WI38 (cell line): Measurements from ENCODE around the gene RNF34.

Source experiments
- H3K4me3 ChIP-seq: 2 replicates; pipeline ENCODE4 v1.5.1; 2011; ENCODE audit warnings: low read depth, mild to moderate bottlenecking, control low read depth, low read length
- TF ChIP-seq, protein P1 (sequence below): IDR thresholded peaks from 2 replicates; pipeline ENCODE4 v1.5.1; 2012; ENCODE audit warnings: low read depth, mild to moderate bottlenecking, control low read depth, low read length

RNF34 gene, protein sequence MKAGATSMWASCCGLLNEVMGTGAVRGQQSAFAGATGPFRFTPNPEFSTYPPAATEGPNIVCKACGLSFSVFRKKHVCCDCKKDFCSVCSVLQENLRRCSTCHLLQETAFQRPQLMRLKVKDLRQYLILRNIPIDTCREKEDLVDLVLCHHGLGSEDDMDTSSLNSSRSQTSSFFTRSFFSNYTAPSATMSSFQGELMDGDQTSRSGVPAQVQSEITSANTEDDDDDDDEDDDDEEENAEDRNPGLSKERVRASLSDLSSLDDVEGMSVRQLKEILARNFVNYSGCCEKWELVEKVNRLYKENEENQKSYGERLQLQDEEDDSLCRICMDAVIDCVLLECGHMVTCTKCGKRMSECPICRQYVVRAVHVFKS

DNA sequence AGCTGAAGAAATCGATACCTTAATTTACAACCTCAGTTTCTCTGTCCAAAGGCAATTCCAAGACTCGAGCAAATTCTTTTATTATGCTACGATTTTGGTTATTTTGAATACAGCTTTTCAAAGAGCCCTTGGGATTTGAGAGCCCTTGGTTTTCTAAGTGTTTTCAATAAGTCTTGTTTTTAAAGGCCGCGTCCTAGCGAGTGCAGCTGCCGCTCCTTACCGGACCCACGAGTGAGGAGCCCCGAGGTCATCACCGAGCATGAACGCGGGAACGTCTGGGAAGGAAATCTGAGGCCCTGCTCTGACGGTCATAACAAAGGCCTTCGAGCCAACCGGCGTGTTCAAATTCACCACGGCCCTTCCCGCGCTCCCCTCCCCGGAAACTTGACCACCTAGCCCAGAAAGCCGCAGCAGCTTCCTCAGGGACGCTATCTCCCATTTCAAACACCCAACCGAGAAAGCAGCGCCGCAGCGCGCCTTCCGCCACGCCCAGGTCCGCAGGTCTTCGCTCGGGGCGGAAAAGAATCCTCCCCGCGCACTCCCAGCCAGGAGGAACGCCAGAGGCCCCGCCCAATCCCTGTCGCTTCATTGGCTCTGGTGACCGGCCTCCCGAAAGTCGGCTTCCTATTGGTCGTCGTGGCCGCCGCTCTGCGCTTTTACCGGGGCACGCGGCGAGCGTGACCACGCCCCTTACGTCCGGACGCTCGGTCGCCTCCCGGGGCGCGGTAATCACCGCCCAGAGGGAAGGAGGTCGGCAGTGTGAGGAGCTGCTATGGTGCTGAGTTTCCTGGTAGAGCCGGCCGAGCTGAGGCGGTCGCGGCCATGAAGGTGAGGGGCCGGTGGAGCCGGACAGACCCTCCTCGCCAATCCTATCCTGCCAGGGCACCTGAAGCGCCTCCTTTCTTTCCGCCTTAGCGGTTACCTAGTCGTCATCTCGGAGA lies at the start of gene RNF34:
TSS of gene RNF34 (plus strand) at position 728 of the 941 bp plus-strand sequence. CDS start at position 823, 95 bp downstream.
- TF ChIP-seq, protein P1, sequence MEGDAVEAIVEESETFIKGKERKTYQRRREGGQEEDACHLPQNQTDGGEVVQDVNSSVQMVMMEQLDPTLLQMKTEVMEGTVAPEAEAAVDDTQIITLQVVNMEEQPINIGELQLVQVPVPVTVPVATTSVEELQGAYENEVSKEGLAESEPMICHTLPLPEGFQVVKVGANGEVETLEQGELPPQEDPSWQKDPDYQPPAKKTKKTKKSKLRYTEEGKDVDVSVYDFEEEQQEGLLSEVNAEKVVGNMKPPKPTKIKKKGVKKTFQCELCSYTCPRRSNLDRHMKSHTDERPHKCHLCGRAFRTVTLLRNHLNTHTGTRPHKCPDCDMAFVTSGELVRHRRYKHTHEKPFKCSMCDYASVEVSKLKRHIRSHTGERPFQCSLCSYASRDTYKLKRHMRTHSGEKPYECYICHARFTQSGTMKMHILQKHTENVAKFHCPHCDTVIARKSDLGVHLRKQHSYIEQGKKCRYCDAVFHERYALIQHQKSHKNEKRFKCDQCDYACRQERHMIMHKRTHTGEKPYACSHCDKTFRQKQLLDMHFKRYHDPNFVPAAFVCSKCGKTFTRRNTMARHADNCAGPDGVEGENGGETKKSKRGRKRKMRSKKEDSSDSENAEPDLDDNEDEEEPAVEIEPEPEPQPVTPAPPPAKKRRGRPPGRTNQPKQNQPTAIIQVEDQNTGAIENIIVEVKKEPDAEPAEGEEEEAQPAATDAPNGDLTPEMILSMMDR = no peak
- H3K4me3 ChIP-seq = peak within 1 kb of the TSS; percentile 90

DNA sequence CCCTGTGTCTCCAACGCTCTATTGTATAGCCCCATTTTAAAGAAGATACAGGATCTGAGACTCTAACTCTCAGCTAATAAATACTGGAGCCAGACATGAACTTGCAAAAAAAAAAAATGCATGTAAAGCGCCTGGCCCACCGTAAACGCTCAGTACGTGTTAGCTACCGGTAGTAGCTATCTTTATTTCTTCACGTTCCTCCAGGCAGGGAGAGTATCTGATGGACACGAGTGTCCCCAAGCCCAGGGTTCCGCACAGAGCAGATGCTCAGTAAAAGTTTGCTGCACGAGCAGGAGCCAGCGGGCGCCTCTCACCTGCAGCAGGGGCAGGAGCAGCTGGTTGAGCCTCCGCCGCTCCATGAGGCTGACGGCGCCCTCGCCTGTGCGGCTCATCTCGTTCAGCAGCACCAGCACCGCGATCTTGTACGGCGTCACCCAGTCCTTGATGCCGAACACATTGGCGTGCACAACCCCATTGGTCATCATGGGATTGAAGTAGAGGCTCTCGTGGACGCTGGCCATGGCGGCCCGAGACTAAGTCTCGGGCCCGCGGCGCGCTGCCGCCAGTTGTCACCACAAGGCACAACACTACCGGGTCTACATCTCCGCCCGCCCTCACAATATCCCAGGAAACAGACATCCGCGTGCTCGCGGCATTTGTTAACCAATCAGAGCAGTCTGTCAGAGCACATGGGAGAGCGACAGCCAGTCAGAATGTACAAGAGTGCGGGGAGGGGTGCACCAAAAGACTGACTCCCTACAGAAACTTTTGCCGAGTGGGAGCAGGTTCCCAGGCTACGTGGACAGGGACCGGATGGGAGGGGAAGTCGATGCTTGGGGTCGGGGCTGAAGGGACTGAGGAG lies 47.9 kb upstream of the RNF34 start, which contains the start of gene ANAPC5:
TSS of gene ANAPC5 (minus strand) at position 592 of the 862 bp plus-strand sequence. CDS start at position 521, 71 bp downstream.
- TF ChIP-seq, protein P1 = no peak
- peak within 1 kb of the TSS; percentile 96 for H3K4me3 ChIP-seq

DNA sequence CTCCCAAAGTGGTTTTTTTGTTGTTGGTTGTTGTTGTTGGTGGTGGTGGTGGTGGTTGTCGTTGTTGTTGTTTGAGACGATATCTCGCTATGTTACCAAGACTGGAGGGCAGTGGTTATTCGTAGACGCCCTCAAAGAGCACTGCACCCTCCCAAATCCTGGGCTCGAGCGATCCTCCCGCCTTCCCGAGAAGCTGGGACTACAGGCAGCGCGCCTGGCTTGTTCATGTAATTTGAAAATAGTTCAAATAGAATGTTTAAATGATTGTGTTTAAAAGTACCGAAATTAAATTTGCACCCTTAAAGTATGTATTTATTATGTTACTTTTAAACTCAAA lies 47.3 kb upstream of the RNF34 start:
- TF ChIP-seq, protein P1 = no peak
- peak overlapping the region; percentile 96 for H3K4me3 ChIP-seq

DNA sequence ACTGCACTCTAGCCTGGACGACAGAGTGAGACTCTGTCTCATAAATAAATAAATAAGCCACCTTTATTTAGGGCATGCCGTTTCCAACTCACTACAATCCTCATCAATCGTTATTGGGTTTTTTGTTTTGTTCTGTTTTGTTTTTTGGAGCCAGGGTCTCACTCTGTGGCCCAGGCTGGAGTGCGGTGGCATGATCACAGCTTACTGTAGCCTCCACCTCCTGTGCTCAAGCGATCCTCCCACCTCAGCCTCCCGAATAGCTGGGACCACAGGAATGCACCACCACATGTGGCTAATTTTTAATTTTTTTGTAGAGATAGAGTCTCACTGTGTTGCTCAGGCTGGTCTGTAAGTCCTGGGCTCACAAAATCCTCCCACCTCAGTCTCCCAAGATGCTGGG lies 44.1 kb upstream of the RNF34 start:
- no peak overlapping the region for H3K4me3 ChIP-seq
- TF ChIP-seq, protein P1 = no peak

DNA sequence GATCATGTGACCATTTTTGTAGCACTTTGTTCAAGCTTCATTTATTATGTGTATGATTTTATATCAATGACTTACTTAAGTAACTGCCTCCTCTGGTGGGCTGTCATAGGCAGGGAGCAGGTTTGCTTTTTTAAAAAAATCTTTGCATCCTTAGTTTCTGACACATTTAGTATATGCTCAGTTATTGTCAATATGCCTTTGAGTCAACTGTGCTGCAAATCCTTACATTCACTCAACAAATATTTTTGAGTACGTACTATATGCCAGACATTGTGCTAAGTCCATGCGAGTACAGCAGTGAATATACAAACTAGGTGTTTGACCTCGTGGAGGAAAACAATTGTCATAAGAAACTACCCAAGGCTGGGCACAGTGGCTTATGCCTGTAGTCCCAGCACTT lies 43.3 kb upstream of the RNF34 start:
- no peak overlapping the region for H3K4me3 ChIP-seq
- TF ChIP-seq, protein P1 = no peak

DNA sequence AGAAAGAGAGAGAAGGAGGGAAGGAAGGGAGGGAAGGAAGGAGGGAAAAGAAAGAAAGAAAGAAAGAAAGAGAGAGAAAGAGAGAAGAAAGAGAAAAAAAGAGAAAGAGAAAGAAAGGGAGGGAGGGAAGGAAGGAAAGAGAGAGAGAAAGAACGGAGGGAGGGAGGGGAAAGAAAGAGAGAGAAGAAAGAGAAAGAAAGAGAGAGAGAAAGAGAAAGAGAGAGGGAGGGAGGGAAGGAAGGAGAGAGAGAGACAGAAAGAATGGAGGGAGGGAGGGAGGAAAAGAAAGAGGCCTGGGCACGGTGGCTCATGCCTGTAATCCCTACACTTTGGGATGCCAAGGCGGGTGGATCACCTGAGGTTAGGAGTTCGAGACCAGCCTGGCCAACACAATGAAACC lies 42.6 kb upstream of the RNF34 start:
- TF ChIP-seq, protein P1 = no peak
- no peak overlapping the region for H3K4me3 ChIP-seq
